Suprapubic skin (tissue), 4 donors: Measurements from ENCODE around the gene KDM2B.

Source experiments
- EP300 ChIP-seq: sonication (generic); formaldehyde crosslinking; IDR thresholded peaks from one replicate; pipeline ENCODE4 v1.6.1; 2017; ENCODE audit warnings: antibody characterized with exemption
- POLR2A ChIP-seq, 2 donors: fragments of 450-650 bp; IDR thresholded peaks; one replicate each; pipeline ENCODE4 v1.6.1; 2017; ENCODE audit warnings: antibody characterized with exemption in 2 of 2, mild to moderate bottlenecking in 2 of 2, moderate library complexity in 2 of 2
- POLR2AphosphoS5 ChIP-seq, 3 donors: sonication (generic); formaldehyde crosslinking; IDR thresholded peaks; one replicate each; pipeline ENCODE4 v1.6.1; 2017; ENCODE audit warnings: antibody characterized with exemption in 3 of 3
- TF ChIP-seq, protein P1 (sequence below), 2 donors: fragments of 200-600 bp in 1 of 2; fragments of 450-650 bp in 1 of 2; sonication (generic) in 1 of 2; IDR thresholded peaks; one replicate each; pipeline ENCODE4 v1.5.1; 2016 to 2019; ENCODE audit warnings: antibody characterized with exemption in 2 of 2, mild to moderate bottlenecking in 1 of 2, moderate library complexity in 1 of 2

DNA sequence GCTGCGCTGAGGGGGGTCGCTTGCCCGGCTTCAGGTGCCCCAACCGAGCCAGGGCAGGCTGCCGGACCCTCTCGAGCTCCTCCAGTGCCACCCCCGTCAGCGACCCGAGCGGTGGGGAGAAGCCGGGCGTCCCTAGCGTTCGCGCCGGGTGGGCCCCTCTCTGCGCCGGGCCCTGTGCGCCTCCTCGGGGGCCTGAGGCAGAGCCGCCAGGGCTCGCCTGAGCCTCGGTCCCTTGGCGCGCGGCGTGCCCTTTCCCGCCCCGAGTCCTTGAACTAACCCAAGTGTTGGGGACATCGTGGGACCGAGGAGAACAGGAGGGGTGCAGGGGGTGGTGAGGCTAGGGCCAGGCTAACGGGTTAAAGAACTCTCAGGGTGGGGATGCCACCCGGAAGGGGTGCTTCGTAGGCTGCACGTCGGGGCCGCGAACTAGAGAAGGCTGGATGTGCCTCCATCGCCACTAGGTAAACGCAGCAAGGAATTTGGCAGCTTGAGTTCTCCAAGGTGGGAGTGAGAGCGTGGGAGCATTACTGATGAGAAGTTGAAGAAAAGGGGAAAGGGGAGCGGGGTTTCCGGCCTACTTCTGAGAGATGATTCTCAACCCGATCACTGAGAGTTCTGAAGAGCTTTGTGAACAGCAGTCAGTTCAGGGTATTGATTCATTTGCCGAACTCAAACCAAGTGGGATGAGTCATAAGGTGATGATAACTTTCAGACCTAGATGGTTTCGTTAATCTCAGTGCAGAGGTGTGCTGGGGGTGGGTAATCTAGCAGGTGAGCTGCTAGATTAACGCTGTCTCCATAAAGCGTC is 180.3 kb downstream of the KDM2B start:
- no peak for TF ChIP-seq POLR2A (IDR thresholded peaks at IDR 0.05)
- TF ChIP-seq, protein P1, sequence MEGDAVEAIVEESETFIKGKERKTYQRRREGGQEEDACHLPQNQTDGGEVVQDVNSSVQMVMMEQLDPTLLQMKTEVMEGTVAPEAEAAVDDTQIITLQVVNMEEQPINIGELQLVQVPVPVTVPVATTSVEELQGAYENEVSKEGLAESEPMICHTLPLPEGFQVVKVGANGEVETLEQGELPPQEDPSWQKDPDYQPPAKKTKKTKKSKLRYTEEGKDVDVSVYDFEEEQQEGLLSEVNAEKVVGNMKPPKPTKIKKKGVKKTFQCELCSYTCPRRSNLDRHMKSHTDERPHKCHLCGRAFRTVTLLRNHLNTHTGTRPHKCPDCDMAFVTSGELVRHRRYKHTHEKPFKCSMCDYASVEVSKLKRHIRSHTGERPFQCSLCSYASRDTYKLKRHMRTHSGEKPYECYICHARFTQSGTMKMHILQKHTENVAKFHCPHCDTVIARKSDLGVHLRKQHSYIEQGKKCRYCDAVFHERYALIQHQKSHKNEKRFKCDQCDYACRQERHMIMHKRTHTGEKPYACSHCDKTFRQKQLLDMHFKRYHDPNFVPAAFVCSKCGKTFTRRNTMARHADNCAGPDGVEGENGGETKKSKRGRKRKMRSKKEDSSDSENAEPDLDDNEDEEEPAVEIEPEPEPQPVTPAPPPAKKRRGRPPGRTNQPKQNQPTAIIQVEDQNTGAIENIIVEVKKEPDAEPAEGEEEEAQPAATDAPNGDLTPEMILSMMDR (IDR thresholded peaks at IDR 0.05), result no peak
- TF ChIP-seq EP300, result no peak
- no peak for TF ChIP-seq POLR2AphosphoS5 (IDR thresholded peaks at IDR 0.05)
